CD4-positive, CD25-positive, alpha-beta regulatory T cell (primary cell): ENCODE measurements around the gene ZDHHC14. TPM values are rescaled to one million over a fixed set of nuclear protein-coding genes. Genes with fewer than 3 reads are reported as not detected.

Experiments
- ATAC-seq, 2 donors: fragments of 150-1000 bp; cut with Tn5 transposase; one replicate each; pipeline ENCODE4 v1.10.0; 2021; ENCODE audit warnings: low read depth in 2 of 2, moderate number of reproducible peaks in 2 of 2, moderate library complexity in 1 of 2
- DNase-seq, 3 donors: peaks; one replicate each; pipeline versions ENCODE4 v3.0.0 to v3.0.0-alpha.2; 2012 to 2022; ENCODE audit warnings: mixed read lengths in 1 of 3
- H3K27ac ChIP-seq: one replicate; pipeline ENCODE4 v1.7.0; 2013; ENCODE audit warnings: mild to moderate bottlenecking, low read length; ENCODE audit not compliant: insufficient read depth, poor library complexity, severe bottlenecking
- H3K27me3 ChIP-seq: one replicate; pipeline ENCODE4 v1.7.0; 2013; ENCODE audit warnings: low read length; ENCODE audit not compliant: control insufficient read depth, insufficient read depth
- H3K36me3 ChIP-seq: one replicate; pipeline ENCODE4 v1.7.0; 2013; ENCODE audit warnings: mild to moderate bottlenecking, low read length, moderate library complexity; ENCODE audit not compliant: control insufficient read depth, insufficient read depth
- H3K4me1 ChIP-seq: 2 replicates; pipeline ENCODE4 v1.7.0; 2013; ENCODE audit warnings: mild to moderate bottlenecking, low read length; ENCODE audit not compliant: insufficient read depth, control insufficient read depth, poor library complexity, severe bottlenecking
- H3K4me3 ChIP-seq: one replicate; pipeline ENCODE4 v1.7.0; 2013; ENCODE audit warnings: low read depth, mild to moderate bottlenecking, low read length, moderate library complexity
- H3K9me3 ChIP-seq, 2 experiments: 1 replicate in 1 of 2; 2 replicates in 1 of 2; pipeline ENCODE4 v1.7.0; 2013; ENCODE audit warnings: low read length in 2 of 2, mild to moderate bottlenecking in 1 of 2, moderate library complexity in 1 of 2; ENCODE audit not compliant: control insufficient read depth in 2 of 2
- H3K27ac Mint-ChIP-seq, 3 donors: one replicate each; pipeline ENCODE4 v1.8.0; 2020 to 2022; ENCODE audit warnings: mild to moderate bottlenecking in 3 of 3, mixed read lengths in 3 of 3, moderate library complexity in 2 of 3
- H3K27me3 Mint-ChIP-seq: one replicate; pipeline ENCODE4 v1.8.0; 2022; ENCODE audit warnings: mild to moderate bottlenecking, mixed read lengths
- H3K36me3 Mint-ChIP-seq: one replicate; pipeline ENCODE4 v1.8.0; 2020; ENCODE audit warnings: mixed read lengths
- H3K4me1 Mint-ChIP-seq, 4 donors: one replicate each; pipeline ENCODE4 v1.8.0; 2020 to 2022; ENCODE audit warnings: mixed read lengths in 4 of 4, mild to moderate bottlenecking in 1 of 4
- H3K4me3 Mint-ChIP-seq, 4 donors: one replicate each; pipeline ENCODE4 v1.8.0; 2020 to 2022; ENCODE audit warnings: mild to moderate bottlenecking in 4 of 4, mixed read lengths in 4 of 4, moderate library complexity in 3 of 4
- H3K9me3 Mint-ChIP-seq, 7 donors: one replicate each; pipeline ENCODE4 v1.8.0; 2020 to 2022; ENCODE audit warnings: mixed read lengths in 7 of 7, mild to moderate bottlenecking in 3 of 7, moderate library complexity in 2 of 7
- polyA plus RNA-seq, 4 donors: library from polyadenylated mRNA; unstranded; fragments of 300-500 nt; fragmentation: Illumina TruSeq; gene quantifications; one replicate each; pipeline ENCODE4 v1.2.3, GENCODE V29; 2021
- total RNA-seq: library from RNA; stranded (reverse); gene quantifications from one replicate; pipeline ENCODE4 v1.2.3, GENCODE V29; 2022

Gene ZDHHC14
- total and polyA plus RNA-seq, 5 donors from 2014 or later, result 0.29 to 4.2 (median 1.0) TPM

DNA sequence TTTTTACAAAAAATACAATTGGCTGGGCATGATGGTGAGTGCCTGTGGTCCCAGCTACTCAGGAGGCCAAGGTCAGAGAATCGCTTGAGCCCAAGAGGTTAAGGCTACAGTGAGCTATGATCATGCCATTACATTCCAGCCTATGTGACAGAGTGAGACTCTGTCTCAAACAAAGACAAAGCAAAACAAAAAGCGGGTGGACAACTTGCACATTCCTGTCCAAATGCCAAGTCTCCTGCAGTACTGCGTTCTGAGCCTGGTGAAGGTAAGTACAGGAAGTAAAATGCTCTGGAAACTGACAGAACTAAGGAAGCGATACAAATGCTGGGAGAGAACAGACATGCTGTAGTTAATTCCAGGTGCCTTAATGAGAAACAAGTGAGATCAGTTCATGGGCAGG lies 37.3 kb upstream of the ZDHHC14 start:
- H3K27me3 Mint-ChIP-seq, result peaks cover 52% of the 10 kb centered on the region

DNA sequence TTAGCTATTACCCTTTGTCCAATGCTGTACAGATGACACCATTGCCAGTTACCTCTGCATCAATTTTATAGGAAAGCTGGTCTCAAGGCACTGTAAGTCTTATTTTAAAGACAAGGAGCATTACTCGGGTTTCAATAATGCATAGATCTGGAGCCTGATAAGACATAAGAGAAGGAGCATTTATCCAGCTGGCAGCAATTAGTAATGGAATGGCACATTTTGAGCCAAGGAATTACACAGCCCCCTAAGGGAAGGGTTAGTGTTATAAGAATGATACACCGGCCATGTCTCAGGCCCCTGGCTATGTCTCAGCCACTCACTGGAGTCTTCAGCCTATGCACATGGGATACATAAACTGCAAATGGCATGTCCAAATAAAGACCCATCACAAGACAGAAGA lies 34.6 kb upstream of the ZDHHC14 start:
- H3K4me1 Mint-ChIP-seq, result no peaks in the 10 kb centered on the region

More for the DNA sequence above, 37.3 kb upstream of the ZDHHC14 start:
- Mint-ChIP-seq H3K27ac (no peak overlapping the region), H3K36me3 (no peaks in the 10 kb centered on the region), H3K4me1 (no peaks in the 10 kb centered on the region), H3K4me3 (no peak overlapping the region), H3K9me3 (peaks cover 0 to 4% (median 0%) of the 10 kb centered on the region in 7 donors)
- no peak overlapping the region for H3K27ac ChIP-seq
- no peaks in the 10 kb centered on the region for H3K9me3 ChIP-seq
- DNase-seq, result no peak
- H3K4me3 ChIP-seq, result no peak overlapping the region
- no peak for ATAC-seq
- peaks cover 15% of the 10 kb centered on the region for H3K27me3 ChIP-seq
- H3K4me1 ChIP-seq, result no peaks in the 10 kb centered on the region
- H3K36me3 ChIP-seq, result no peaks in the 10 kb centered on the region

DNA sequence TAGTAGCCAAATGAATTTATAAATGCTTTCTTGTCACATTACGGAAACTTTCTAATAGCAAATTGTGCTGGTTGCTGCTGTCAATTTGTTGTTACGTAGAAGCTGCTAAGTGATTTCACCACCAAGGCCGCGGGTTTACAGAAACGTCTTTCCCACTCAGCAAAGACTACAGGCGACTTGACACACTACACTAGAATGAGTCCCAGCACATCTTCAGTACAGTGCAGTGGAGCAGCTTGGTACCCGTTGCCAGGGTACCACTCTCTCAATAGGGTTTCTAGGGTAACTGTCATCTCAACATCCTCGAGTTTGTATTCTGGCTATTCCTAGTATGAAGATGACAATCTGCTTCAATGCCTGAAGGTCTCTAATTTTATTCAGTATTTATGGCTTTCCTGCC lies 22.7 kb upstream of the ZDHHC14 start:
- Mint-ChIP-seq H3K27ac (no peak overlapping the region), H3K36me3 (no peaks in the 10 kb centered on the region), H3K27me3 (peaks cover 46% of the 10 kb centered on the region), H3K9me3 (no peaks in the 10 kb centered on the region), H3K4me3 (no peak overlapping the region), H3K4me1 (no peaks in the 10 kb centered on the region)
- Histone ChIP-seq H3K4me3 (no peak overlapping the region), H3K36me3 (no peaks in the 10 kb centered on the region), H3K27ac (no peak overlapping the region), H3K27me3 (peaks cover 15% of the 10 kb centered on the region), H3K9me3 (no peaks in the 10 kb centered on the region), H3K4me1 (no peaks in the 10 kb centered on the region)
- DNase-seq (no peak), ATAC-seq (no peak)

More for the DNA sequence above, 34.6 kb upstream of the ZDHHC14 start:
- no peak overlapping the region for H3K4me3 ChIP-seq
- Mint-ChIP-seq H3K36me3 (no peaks in the 10 kb centered on the region), H3K27ac (no peak overlapping the region), H3K4me3 (no peak overlapping the region), H3K9me3 (peaks cover 0 to 3% (median 1%) of the 10 kb centered on the region in 7 donors), H3K27me3 (peaks cover 53% of the 10 kb centered on the region)
- no peaks in the 10 kb centered on the region for H3K4me1 ChIP-seq
- no peaks in the 10 kb centered on the region for H3K9me3 ChIP-seq
- H3K27me3 ChIP-seq, result peaks cover 12% of the 10 kb centered on the region
- H3K27ac ChIP-seq, result no peak overlapping the region
- H3K36me3 ChIP-seq, result no peaks in the 10 kb centered on the region
- DNase-seq, result no peak
- no peak for ATAC-seq

DNA sequence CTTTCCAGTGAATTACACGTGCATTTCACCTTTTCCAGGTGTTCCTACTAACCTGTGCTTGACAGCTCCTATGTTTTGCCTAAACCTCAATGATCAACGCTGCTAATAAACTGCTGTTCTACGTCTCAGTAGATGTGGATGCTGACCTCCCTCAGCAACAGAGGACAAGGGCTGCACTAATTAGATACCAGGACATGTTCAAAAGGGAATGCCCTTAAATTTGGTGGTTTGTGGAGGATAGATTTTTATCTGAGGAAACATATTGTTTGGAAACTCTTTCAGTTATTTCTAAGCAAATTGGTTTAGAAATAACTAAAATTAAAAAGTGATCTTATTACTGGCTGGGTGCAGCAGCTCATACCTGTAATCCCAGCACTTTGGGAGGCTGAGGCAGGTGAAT lies 19.1 kb upstream of the ZDHHC14 start:
- H3K4me3 Mint-ChIP-seq, result no peak overlapping the region
- H3K4me1 Mint-ChIP-seq, result no peaks in the 10 kb centered on the region
- no peaks in the 10 kb centered on the region for H3K4me1 ChIP-seq
- H3K27me3 ChIP-seq, result peaks cover 21% of the 10 kb centered on the region
- H3K36me3 Mint-ChIP-seq, result no peaks in the 10 kb centered on the region
- H3K27me3 Mint-ChIP-seq, result peaks cover 51% of the 10 kb centered on the region
- H3K4me3 ChIP-seq, result no peak overlapping the region
- H3K27ac Mint-ChIP-seq, result no peak overlapping the region
- DNase-seq, result no peak
- H3K27ac ChIP-seq, result no peak overlapping the region
- no peak for ATAC-seq
- no peaks in the 10 kb centered on the region for H3K36me3 ChIP-seq
- H3K9me3 ChIP-seq, result no peaks in the 10 kb centered on the region
- no peaks in the 10 kb centered on the region for H3K9me3 Mint-ChIP-seq

DNA sequence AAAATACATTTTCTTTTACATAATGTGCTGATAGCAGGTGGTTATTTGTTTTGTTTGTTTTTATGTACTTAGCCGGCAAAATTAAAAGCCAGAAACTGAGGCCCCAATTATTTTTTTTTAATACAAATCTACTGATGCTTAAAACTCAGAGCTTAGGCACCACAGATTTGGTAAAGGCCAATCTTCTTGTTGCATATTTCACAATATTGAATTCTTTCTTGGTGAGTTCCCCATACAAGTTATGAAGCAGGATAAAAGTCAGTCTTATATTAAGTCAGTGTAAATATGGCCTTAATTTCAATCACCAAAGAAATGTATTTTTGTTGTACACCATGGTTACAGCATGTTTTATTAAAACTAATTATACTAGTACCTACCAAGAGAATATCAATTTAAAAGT lies 16.3 kb upstream of the ZDHHC14 start:
- Mint-ChIP-seq H3K4me1 (peaks cover 3 to 15% (median 5%) of the 10 kb centered on the region in 4 donors), H3K4me3 (no peak overlapping the region), H3K9me3 (no peaks in the 10 kb centered on the region), H3K27me3 (peaks cover 60% of the 10 kb centered on the region), H3K27ac (no peak overlapping the region), H3K36me3 (no peaks in the 10 kb centered on the region)
- Histone ChIP-seq H3K4me1 (peaks cover 8% of the 10 kb centered on the region), H3K27me3 (peaks cover 23% of the 10 kb centered on the region), H3K27ac (no peak overlapping the region), H3K36me3 (no peaks in the 10 kb centered on the region), H3K4me3 (no peak overlapping the region), H3K9me3 (no peaks in the 10 kb centered on the region)
- ATAC-seq (no peak), DNase-seq (no peak)

DNA sequence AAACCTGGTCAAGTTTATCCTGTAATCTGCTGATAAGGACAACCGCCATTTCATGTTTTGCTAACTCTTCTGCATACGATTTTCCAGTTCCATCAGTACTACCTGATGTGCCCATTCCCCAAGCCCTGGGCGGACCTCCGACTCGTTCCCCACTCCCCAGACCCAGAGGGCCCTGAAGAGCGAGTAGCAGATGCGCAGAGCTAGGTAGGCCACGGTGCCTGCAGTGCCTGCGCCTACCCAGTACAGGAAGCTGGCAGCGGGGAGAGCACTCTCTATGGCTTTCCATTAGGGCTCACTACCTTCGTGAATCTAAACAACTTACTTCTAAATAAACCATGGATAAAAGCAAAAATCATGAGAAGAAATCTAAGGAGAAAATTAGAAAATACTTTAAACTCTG lies 14.3 kb upstream of the ZDHHC14 start:
- no peaks in the 10 kb centered on the region for H3K9me3 Mint-ChIP-seq
- Histone ChIP-seq H3K27me3 (peaks cover 24% of the 10 kb centered on the region), H3K9me3 (no peaks in the 10 kb centered on the region), H3K4me1 (peaks cover 12% of the 10 kb centered on the region), H3K4me3 (no peak overlapping the region), H3K36me3 (no peaks in the 10 kb centered on the region), H3K27ac (no peak overlapping the region)
- no peak overlapping the region for H3K27ac Mint-ChIP-seq
- no peak overlapping the region for H3K4me3 Mint-ChIP-seq
- peaks cover 7 to 19% (median 10%) of the 10 kb centered on the region in 4 donors for H3K4me1 Mint-ChIP-seq
- peaks cover 63% of the 10 kb centered on the region for H3K27me3 Mint-ChIP-seq
- DNase-seq (no peak), ATAC-seq (no peak)
- H3K36me3 Mint-ChIP-seq, result no peaks in the 10 kb centered on the region

DNA sequence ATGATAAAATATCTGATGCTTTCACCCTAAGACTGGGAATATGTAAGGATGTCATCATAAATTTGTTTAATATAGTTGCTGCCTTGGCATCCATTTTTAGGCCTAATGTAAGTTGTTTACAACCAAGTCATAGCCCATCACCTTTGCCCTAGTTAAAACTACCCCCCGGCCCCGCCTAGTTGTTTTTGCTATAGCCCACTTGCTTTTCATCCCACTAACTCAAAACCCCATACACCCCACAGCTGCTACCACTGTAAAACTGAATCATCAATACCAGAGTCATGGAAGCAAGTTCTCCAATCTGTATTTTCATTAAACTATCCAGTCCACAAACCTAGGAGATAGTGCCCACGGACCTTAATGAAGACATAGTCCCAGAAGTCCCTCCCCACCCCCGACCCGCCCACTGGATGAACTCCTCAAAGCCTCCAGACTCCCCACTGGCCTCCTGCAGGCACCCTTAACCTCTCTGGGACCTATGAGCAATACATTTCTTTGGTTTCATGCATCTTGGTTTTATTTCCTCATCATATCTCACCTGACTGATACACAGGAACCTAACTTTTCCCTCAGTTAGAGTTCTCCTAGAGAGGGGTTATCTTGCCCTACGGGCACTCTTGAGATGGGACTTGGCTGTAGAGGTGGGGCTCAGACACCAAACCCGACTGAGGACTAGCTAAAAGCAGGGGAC lies 12.5 kb upstream of the ZDHHC14 start:
- Mint-ChIP-seq H3K9me3 (no peaks in the 10 kb centered on the region), H3K27me3 (peaks cover 74% of the 10 kb centered on the region), H3K4me1 (peaks cover 7 to 19% (median 10%) of the 10 kb centered on the region in 4 donors), H3K27ac (no peak overlapping the region), H3K4me3 (peak overlapping the region in 1 of 4 donors; percentile 9), H3K36me3 (no peaks in the 10 kb centered on the region)
- Histone ChIP-seq H3K27ac (no peak overlapping the region), H3K9me3 (no peaks in the 10 kb centered on the region), H3K27me3 (peaks cover 22% of the 10 kb centered on the region), H3K4me3 (no peak overlapping the region), H3K4me1 (peaks cover 12% of the 10 kb centered on the region), H3K36me3 (no peaks in the 10 kb centered on the region)
- no peak for DNase-seq
- ATAC-seq, result no peak

DNA sequence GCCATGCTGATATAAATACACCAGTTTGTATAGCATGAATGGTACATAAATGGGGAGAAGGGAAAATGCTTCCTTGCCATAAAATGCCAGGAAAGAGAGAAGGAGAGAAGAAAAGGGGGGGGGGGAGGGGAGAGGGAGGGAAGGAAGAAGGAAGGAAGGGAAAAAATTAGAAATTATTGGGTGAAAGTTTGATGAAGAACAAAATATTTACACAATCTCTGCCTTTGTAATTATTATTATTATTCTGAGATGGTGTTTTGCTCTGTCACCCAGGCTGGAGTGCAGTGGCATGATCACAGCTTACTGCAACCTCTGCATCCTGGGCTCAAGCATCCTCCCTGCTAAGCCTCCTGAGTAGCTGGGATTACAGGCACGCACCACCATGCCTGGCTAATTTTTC lies 10.2 kb upstream of the ZDHHC14 start:
- Histone ChIP-seq H3K36me3 (no peaks in the 10 kb centered on the region), H3K4me1 (peaks cover 12% of the 10 kb centered on the region), H3K9me3 (no peaks in the 10 kb centered on the region), H3K27ac (no peak overlapping the region), H3K4me3 (no peak overlapping the region), H3K27me3 (peaks cover 14% of the 10 kb centered on the region)
- Mint-ChIP-seq H3K4me3 (no peak overlapping the region), H3K4me1 (peaks cover 7 to 19% (median 10%) of the 10 kb centered on the region in 4 donors), H3K27me3 (peaks cover 65% of the 10 kb centered on the region), H3K27ac (no peak overlapping the region), H3K9me3 (no peaks in the 10 kb centered on the region), H3K36me3 (no peaks in the 10 kb centered on the region)
- DNase-seq (no peak), ATAC-seq (no peak)
